ENCODE data around the gene MATR3.
A peak's percentile ranks its signal among the peaks of the same experiment; 100 is the strongest.
"Not testable (repeated sequence)": the region's sequence is repeated elsewhere in the genome, so short reads cannot be mapped to it uniquely, and the experiment has no call there.

MATR3 gene

GRCh38 chr5:139263946-139264345, 29.6 kb upstream of the MATR3 start:
- no peaks in the 10 kb centered on the region for H3K27me3 ChIP-seq (ENCODE audit: control insufficient read depth, insufficient read depth, low read length)
- no peak overlapping the region for H3K9ac ChIP-seq (ENCODE audit: low read length)
- peaks cover 6% of the 10 kb centered on the region for H3K4me1 ChIP-seq (ENCODE audit: control insufficient read depth, insufficient read depth, low read length)
- no peak overlapping the region for H3K4me3 ChIP-seq (ENCODE audit: low read length)
- no peaks in the 10 kb centered on the region for H3K36me3 ChIP-seq (ENCODE audit: control insufficient read depth, insufficient read depth, low read length)
- no peaks in the 10 kb centered on the region for H3K9me3 ChIP-seq (ENCODE audit: control insufficient read depth, low read length)

GRCh38 chr5:139265001-139265400, 28.5 kb upstream of the MATR3 start:
- Histone ChIP-seq H3K4me3 (ENCODE audit: low read length) (no peak overlapping the region), H3K4me1 (ENCODE audit: control insufficient read depth, insufficient read depth, low read length) (peaks cover 6% of the 10 kb centered on the region), H3K36me3 (ENCODE audit: control insufficient read depth, insufficient read depth, low read length) (no peaks in the 10 kb centered on the region), H3K27me3 (ENCODE audit: control insufficient read depth, insufficient read depth, low read length) (no peaks in the 10 kb centered on the region), H3K9ac (ENCODE audit: low read length) (no peak overlapping the region), H3K9me3 (ENCODE audit: control insufficient read depth, low read length) (no peaks in the 10 kb centered on the region)

DNA sequence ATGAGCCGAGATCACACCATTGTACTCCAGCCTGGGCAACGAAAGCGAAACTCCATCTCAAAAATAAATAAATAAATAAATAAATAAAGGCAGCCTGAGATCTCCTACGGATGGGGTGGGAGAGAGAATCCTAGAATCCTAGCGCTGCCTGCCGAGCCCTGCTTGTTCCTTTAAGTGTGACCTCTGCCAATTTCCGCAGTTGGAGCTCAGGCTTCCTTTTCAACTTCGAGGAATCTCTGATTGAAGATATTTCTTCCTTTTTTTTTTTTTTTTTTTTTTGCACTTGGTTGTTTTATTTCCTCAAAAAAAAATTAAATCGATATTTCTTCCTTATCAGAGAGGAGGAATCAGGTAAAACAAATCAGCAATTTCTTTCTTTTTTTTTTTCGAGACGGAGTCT, 27.3 kb upstream of the MATR3 start:
- Histone ChIP-seq H3K9ac (ENCODE audit: low read length) (no peak overlapping the region), H3K4me1 (ENCODE audit: control insufficient read depth, insufficient read depth, low read length) (peaks cover 7% of the 10 kb centered on the region), H3K27me3 (ENCODE audit: control insufficient read depth, insufficient read depth, low read length) (no peaks in the 10 kb centered on the region), H3K9me3 (ENCODE audit: control insufficient read depth, low read length) (no peaks in the 10 kb centered on the region), H3K36me3 (ENCODE audit: control insufficient read depth, insufficient read depth, low read length) (no peaks in the 10 kb centered on the region), H3K4me3 (ENCODE audit: low read length) (no peak overlapping the region)

DNA sequence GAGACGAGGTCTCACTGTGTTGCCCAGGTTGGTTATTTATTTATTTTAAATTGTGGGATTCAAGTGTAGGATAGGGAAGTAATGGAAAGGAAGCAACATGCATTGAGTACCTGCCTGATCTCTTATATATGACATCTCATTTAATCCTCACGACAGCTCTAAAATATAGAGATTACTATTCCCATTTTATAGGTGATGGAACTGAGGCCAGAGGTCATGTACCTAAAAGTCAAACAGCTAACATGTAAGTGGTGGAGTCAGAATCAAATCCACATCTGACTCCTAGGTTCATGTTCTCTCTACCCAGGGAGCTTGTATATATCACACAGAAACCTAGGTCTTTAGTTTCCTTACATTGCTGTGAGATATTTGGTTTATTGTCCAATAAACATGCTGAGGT, 26.1 kb upstream of the MATR3 start:
- no peaks in the 10 kb centered on the region for H3K36me3 ChIP-seq (ENCODE audit: control insufficient read depth, insufficient read depth, low read length)
- H3K4me1 ChIP-seq (ENCODE audit: control insufficient read depth, insufficient read depth, low read length): peaks cover 13% of the 10 kb centered on the region
- H3K9ac ChIP-seq (ENCODE audit: low read length): no peak overlapping the region
- no peak overlapping the region for H3K4me3 ChIP-seq (ENCODE audit: low read length)
- H3K27me3 ChIP-seq (ENCODE audit: control insufficient read depth, insufficient read depth, low read length): no peaks in the 10 kb centered on the region
- no peaks in the 10 kb centered on the region for H3K9me3 ChIP-seq (ENCODE audit: control insufficient read depth, low read length)

- Histone ChIP-seq H3K4me1 (ENCODE audit: control insufficient read depth, insufficient read depth, low read length) (peaks cover 21% of the 10 kb centered on the region), H3K9ac (ENCODE audit: low read length) (no peak overlapping the region), H3K27me3 (ENCODE audit: control insufficient read depth, insufficient read depth, low read length) (no peaks in the 10 kb centered on the region), H3K36me3 (ENCODE audit: control insufficient read depth, insufficient read depth, low read length) (no peaks in the 10 kb centered on the region), H3K4me3 (ENCODE audit: low read length) (no peak overlapping the region), H3K9me3 (ENCODE audit: control insufficient read depth, low read length) (no peaks in the 10 kb centered on the region)
Measured at GRCh38 chr5:139268364-139269202, 25.0 kb upstream of the MATR3 start.

GRCh38 chr5:139270718-139271117, 22.8 kb upstream of the MATR3 start:
- not testable (repeated sequence) for H3K36me3 ChIP-seq (ENCODE audit: control insufficient read depth, insufficient read depth, low read length); H3K9ac ChIP-seq (ENCODE audit: low read length); H3K4me3 ChIP-seq (ENCODE audit: low read length); H3K9me3 ChIP-seq (ENCODE audit: control insufficient read depth, low read length); H3K27me3 ChIP-seq (ENCODE audit: control insufficient read depth, insufficient read depth, low read length)
- peaks cover 33% of the 10 kb centered on the region for H3K4me1 ChIP-seq (ENCODE audit: control insufficient read depth, insufficient read depth, low read length)

DNA sequence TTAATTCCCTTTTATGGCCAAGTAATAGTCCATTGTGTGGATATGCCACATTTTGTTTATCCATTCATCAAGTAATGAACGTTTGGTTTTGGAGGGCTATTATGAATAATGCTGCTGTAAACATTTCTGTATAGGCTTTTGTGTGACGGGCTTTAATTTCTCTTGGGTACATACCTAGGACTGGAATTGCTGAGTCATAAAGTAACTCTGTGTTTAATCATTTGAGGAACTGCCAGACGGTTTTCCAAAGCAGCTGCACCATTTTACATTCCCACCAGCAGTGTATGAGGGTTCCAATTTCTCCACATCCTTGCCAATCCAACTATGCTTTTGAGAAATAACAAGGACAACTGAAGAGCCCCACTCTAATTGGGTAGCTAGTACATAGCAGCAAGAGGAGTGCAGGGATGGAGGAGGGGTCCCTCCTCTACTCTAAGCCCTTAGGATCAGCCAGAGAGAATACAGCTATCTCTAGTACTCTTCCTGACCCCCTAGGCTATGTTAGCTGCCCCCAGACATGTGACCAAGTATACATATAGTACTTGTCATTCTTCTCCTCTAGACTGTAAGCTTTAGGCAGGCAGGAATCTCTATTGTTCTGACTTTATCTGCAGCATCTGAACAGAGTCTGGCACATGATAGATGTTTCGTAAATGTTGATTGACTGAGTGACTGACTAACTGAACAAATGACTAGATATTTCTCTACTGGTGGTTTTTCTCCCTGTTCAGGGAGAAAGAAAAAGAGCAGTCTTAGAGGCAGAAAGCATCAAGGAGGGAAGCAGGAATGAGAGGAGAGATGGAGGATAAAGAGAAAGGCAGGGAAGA, 22.1 kb upstream of the MATR3 start:
- H3K36me3 ChIP-seq (ENCODE audit: control insufficient read depth, insufficient read depth, low read length): no peaks in the 10 kb centered on the region
- no peak overlapping the region for H3K9ac ChIP-seq (ENCODE audit: low read length)
- H3K4me3 ChIP-seq (ENCODE audit: low read length): no peak overlapping the region
- no peaks in the 10 kb centered on the region for H3K27me3 ChIP-seq (ENCODE audit: control insufficient read depth, insufficient read depth, low read length)
- no peaks in the 10 kb centered on the region for H3K9me3 ChIP-seq (ENCODE audit: control insufficient read depth, low read length)
- peaks cover 40% of the 10 kb centered on the region for H3K4me1 ChIP-seq (ENCODE audit: control insufficient read depth, insufficient read depth, low read length)

- H3K4me3 ChIP-seq (ENCODE audit: low read length): peak overlapping the region; percentile 3
- H3K9ac ChIP-seq (ENCODE audit: low read length): peak overlapping the region; percentile 38
- peaks cover 42% of the 10 kb centered on the region for H3K4me1 ChIP-seq (ENCODE audit: control insufficient read depth, insufficient read depth, low read length)
- H3K27me3 ChIP-seq (ENCODE audit: control insufficient read depth, insufficient read depth, low read length): no peaks in the 10 kb centered on the region
- no peaks in the 10 kb centered on the region for H3K36me3 ChIP-seq (ENCODE audit: control insufficient read depth, insufficient read depth, low read length)
- H3K9me3 ChIP-seq (ENCODE audit: control insufficient read depth, low read length): no peaks in the 10 kb centered on the region
Measured at GRCh38 chr5:139272471-139273321, 20.8 kb upstream of the MATR3 start.

DNA sequence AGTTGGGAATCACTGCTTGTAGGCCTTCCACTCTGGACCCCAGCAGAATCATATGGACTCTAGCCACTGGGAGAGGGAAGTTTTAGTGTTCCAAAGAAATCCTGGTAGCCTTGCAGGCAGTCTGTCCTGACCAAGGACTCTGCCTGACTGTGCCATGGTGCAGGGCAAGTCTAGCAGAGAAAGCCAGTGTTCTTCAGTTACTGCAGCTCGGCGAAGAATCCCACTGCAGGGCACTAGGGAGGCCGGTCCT, 20.3 kb upstream of the MATR3 start:
- no peaks in the 10 kb centered on the region for H3K27me3 ChIP-seq (ENCODE audit: control insufficient read depth, insufficient read depth, low read length)
- H3K4me3 ChIP-seq (ENCODE audit: low read length): peak overlapping the region; percentile 64
- peaks cover 42% of the 10 kb centered on the region for H3K4me1 ChIP-seq (ENCODE audit: control insufficient read depth, insufficient read depth, low read length)
- H3K9ac ChIP-seq (ENCODE audit: low read length): peak overlapping the region; percentile 38
- no peaks in the 10 kb centered on the region for H3K9me3 ChIP-seq (ENCODE audit: control insufficient read depth, low read length)
- no peaks in the 10 kb centered on the region for H3K36me3 ChIP-seq (ENCODE audit: control insufficient read depth, insufficient read depth, low read length)

GRCh38 chr5:139273572-139274289, 19.8 kb upstream of the MATR3 start:
- no peaks in the 10 kb centered on the region for H3K27me3 ChIP-seq (ENCODE audit: control insufficient read depth, insufficient read depth, low read length)
- peaks cover 42% of the 10 kb centered on the region for H3K4me1 ChIP-seq (ENCODE audit: control insufficient read depth, insufficient read depth, low read length)
- H3K36me3 ChIP-seq (ENCODE audit: control insufficient read depth, insufficient read depth, low read length): no peaks in the 10 kb centered on the region
- peak overlapping the region; percentile 71 for H3K9ac ChIP-seq (ENCODE audit: low read length)
- H3K4me3 ChIP-seq (ENCODE audit: low read length): peak overlapping the region; percentile 64
- H3K9me3 ChIP-seq (ENCODE audit: control insufficient read depth, low read length): no peaks in the 10 kb centered on the region

- H3K9me3 ChIP-seq (ENCODE audit: control insufficient read depth, low read length): no peaks in the 10 kb centered on the region
- H3K4me1 ChIP-seq (ENCODE audit: control insufficient read depth, insufficient read depth, low read length): peaks cover 42% of the 10 kb centered on the region
- no peak overlapping the region for H3K4me3 ChIP-seq (ENCODE audit: low read length)
- no peaks in the 10 kb centered on the region for H3K27me3 ChIP-seq (ENCODE audit: control insufficient read depth, insufficient read depth, low read length)
- no peak overlapping the region for H3K9ac ChIP-seq (ENCODE audit: low read length)
- no peaks in the 10 kb centered on the region for H3K36me3 ChIP-seq (ENCODE audit: control insufficient read depth, insufficient read depth, low read length)
Measured at GRCh38 chr5:139275536-139275935, 18.0 kb upstream of the MATR3 start.
